ENCODE results near the gene WNT11. TPM values are rescaled to one million over a fixed set of nuclear protein-coding genes. Genes with fewer than 3 reads are reported as not detected.

WNT11 gene
- total RNA-seq, 4 donors from 2014 or later, result 6.6 to 7.5 (median 6.9) TPM

GRCh38 chr11:76250520-76251225 lies 44.4 kb upstream of the WNT11 start:
- H3K27me3 ChIP-seq, result no peaks in the 10 kb centered on the region
- no peak overlapping the region for H3K27ac ChIP-seq
- DNase-seq, result no peak
- peaks cover 0 to 16% (median 0%) of the 10 kb centered on the region in 4 donors for H3K9me3 ChIP-seq
- no peaks in the 10 kb centered on the region for H3K36me3 ChIP-seq
- TF ChIP-seq CTCF (IDR thresholded peaks at IDR 0.05) (no peak), POLR2A (IDR thresholded peaks at IDR 0.05) (no peak)
- H3K4me1 ChIP-seq, result no peaks in the 10 kb centered on the region
- no peak overlapping the region for H3K4me3 ChIP-seq

GRCh38 chr11:76249195-76249741 lies 43.0 kb upstream of the WNT11 start:
- H3K9me3 ChIP-seq, result peaks cover 0 to 16% (median 0%) of the 10 kb centered on the region in 4 donors
- no peaks in the 10 kb centered on the region for H3K36me3 ChIP-seq
- no peak overlapping the region for H3K27ac ChIP-seq
- TF ChIP-seq POLR2A (IDR thresholded peaks at IDR 0.05), result no peak
- TF ChIP-seq CTCF (IDR thresholded peaks at IDR 0.05), result no peak
- no peak for DNase-seq
- no peaks in the 10 kb centered on the region for H3K4me1 ChIP-seq
- no peak overlapping the region for H3K4me3 ChIP-seq
- no peaks in the 10 kb centered on the region for H3K27me3 ChIP-seq

- no peak for DNase-seq
- Histone ChIP-seq H3K9me3 (peaks cover 0 to 16% (median 0%) of the 10 kb centered on the region in 4 donors), H3K36me3 (no peaks in the 10 kb centered on the region), H3K4me1 (no peaks in the 10 kb centered on the region), H3K27me3 (no peaks in the 10 kb centered on the region), H3K27ac (no peak overlapping the region), H3K4me3 (no peak overlapping the region)
- TF ChIP-seq POLR2A (IDR thresholded peaks at IDR 0.05) (no peak), CTCF (IDR thresholded peaks at IDR 0.05) (peak in 2 of 6 experiments; percentile 7 to 11)
Measured at GRCh38 chr11:76248210-76248609, 41.9 kb upstream of the WNT11 start.

- no peak overlapping the region for H3K27ac ChIP-seq
- no peak for DNase-seq
- H3K9me3 ChIP-seq, result peaks cover 0 to 16% (median 0%) of the 10 kb centered on the region in 4 donors
- H3K4me1 ChIP-seq, result no peaks in the 10 kb centered on the region
- no peak overlapping the region for H3K4me3 ChIP-seq
- no peak for TF ChIP-seq POLR2A (IDR thresholded peaks at IDR 0.05)
- no peak for TF ChIP-seq CTCF (IDR thresholded peaks at IDR 0.05)
- no peaks in the 10 kb centered on the region for H3K27me3 ChIP-seq
- no peaks in the 10 kb centered on the region for H3K36me3 ChIP-seq
Measured at GRCh38 chr11:76247091-76247490, 40.8 kb upstream of the WNT11 start.

GRCh38 chr11:76246271-76246933 lies 40.1 kb upstream of the WNT11 start:
- Histone ChIP-seq H3K9me3 (peaks cover 0 to 13% (median 0%) of the 10 kb centered on the region in 4 donors), H3K4me1 (no peaks in the 10 kb centered on the region), H3K36me3 (no peaks in the 10 kb centered on the region), H3K4me3 (no peak overlapping the region), H3K27ac (no peak overlapping the region), H3K27me3 (no peaks in the 10 kb centered on the region)
- TF ChIP-seq CTCF (IDR thresholded peaks at IDR 0.05) (no peak), POLR2A (IDR thresholded peaks at IDR 0.05) (no peak)
- DNase-seq, result peak in 1 of 3 donors; percentile 39
